Stimulated activated CD8-positive, alpha-beta memory T cell treated with anti-CD3 and anti-CD28 coated beads, Interleukin-4, amount 100 ng/mL, for 24 hours (primary cell): ENCODE results near the gene CUX1.

ENCODE experiments used
- DNase-seq: peaks from one replicate; pipeline ENCODE4 v3.0.0-alpha.2; 2020; ENCODE audit warnings: low read depth

The CUX1 gene

GRCh38 chr7:102272075-102272916 lies 454.9 kb downstream of the CUX1 start:
- peak; percentile 68 for DNase-seq

GRCh38 chr7:102272917-102273748 lies 455.7 kb downstream of the CUX1 start:
- DNase-seq: no peak

GRCh38 chr7:102273749-102274712 lies 456.6 kb downstream of the CUX1 start:
- no peak for DNase-seq

GRCh38 chr7:102275123-102275703 lies 457.8 kb downstream of the CUX1 start:
- DNase-seq: no peak

GRCh38 chr7:102277901-102278300 lies 460.5 kb downstream of the CUX1 start:
- DNase-seq: no peak

- no peak for DNase-seq
Measured at GRCh38 chr7:102279537-102280400, 462.3 kb downstream of the CUX1 start.

- DNase-seq: no peak
Measured at GRCh38 chr7:102280521-102280920, 463.1 kb downstream of the CUX1 start.

- DNase-seq: no peak
Measured at GRCh38 chr7:102281785-102282184, 464.4 kb downstream of the CUX1 start.

- DNase-seq: no peak
Measured at GRCh38 chr7:102282465-102283362, 465.3 kb downstream of the CUX1 start.

- DNase-seq: no peak
Measured at GRCh38 chr7:102283477-102284189, 466.2 kb downstream of the CUX1 start.

GRCh38 chr7:102284399-102284798 lies 467.0 kb downstream of the CUX1 start:
- DNase-seq: no peak

- no peak for DNase-seq
Measured at GRCh38 chr7:102284891-102285539, 467.6 kb downstream of the CUX1 start.

GRCh38 chr7:102285540-102286236 lies 468.3 kb downstream of the CUX1 start:
- DNase-seq: no peak

GRCh38 chr7:102286237-102287110 lies 469.0 kb downstream of the CUX1 start, which contains the start of gene SH2B2:
Gene SH2B2, plus strand, starts transcription at chr7:102286868. Its CDS starts 13,683 bp downstream, at chr7:102300551.
- DNase-seq: no peak

GRCh38 chr7:102287111-102287980 lies 469.9 kb downstream of the CUX1 start:
- no peak for DNase-seq

GRCh38 chr7:102287981-102288278 lies 470.5 kb downstream of the CUX1 start:
- DNase-seq: no peak
